GM23248 (cell line): ENCODE data around the gene SPATA31A7. TPM values are rescaled to one million over a fixed set of nuclear protein-coding genes. Genes with fewer than 3 reads are reported as not detected.
"Not testable (repeated sequence)": the region's sequence is repeated elsewhere in the genome, so short reads cannot be mapped to it uniquely, and the experiment has no call there.

Source experiments
- DNase-seq: peaks from one replicate; pipeline ENCODE4 v3.0.0-alpha.2; 2015
- H2AFZ ChIP-seq: fragments of 200-600 bp; sonication (generic); 2 replicates; pipeline ENCODE4 v1.6.1; 2016; ENCODE audit warnings: antibody characterized with exemption
- H3F3A ChIP-seq: fragments of 200-600 bp; sonication (generic); 2 replicates; pipeline ENCODE4 v1.6.1; 2016; ENCODE audit warnings: mild to moderate bottlenecking, antibody characterized with exemption, mixed run types; ENCODE audit not compliant: insufficient read depth
- H3K27ac ChIP-seq: fragments of 200-600 bp; sonication (generic); 2 replicates; pipeline ENCODE4 v1.5.1; 2016; ENCODE audit warnings: mild to moderate bottlenecking
- H3K27me3 ChIP-seq: fragments of 200-600 bp; sonication (generic); replicated peaks from 2 replicates; pipeline ENCODE4 v1.6.1; 2016; ENCODE audit warnings: mild to moderate bottlenecking; ENCODE audit not compliant: insufficient read depth
- H3K36me3 ChIP-seq: fragments of 200-600 bp; sonication (generic); 2 replicates; pipeline ENCODE4 v1.6.1; 2016; ENCODE audit warnings: low read depth, mild to moderate bottlenecking
- H3K4me1 ChIP-seq: fragments of 200-600 bp; sonication (generic); 2 replicates; pipeline ENCODE4 v1.6.1; 2016; ENCODE audit warnings: mild to moderate bottlenecking; ENCODE audit not compliant: insufficient read depth
- H3K4me2 ChIP-seq: fragments of 200-600 bp; sonication (generic); one replicate; pipeline ENCODE4 v1.6.1; 2016; ENCODE audit warnings: mild to moderate bottlenecking; ENCODE audit not compliant: unreplicated experiment
- H3K4me3 ChIP-seq: fragments of 200-600 bp; sonication (generic); 2 replicates; pipeline ENCODE4 v1.5.1; 2016; ENCODE audit warnings: mild to moderate bottlenecking
- H3K79me2 ChIP-seq: fragments of 200-600 bp; sonication (generic); 2 replicates; pipeline ENCODE4 v1.6.1; 2016; ENCODE audit warnings: mild to moderate bottlenecking; ENCODE audit not compliant: insufficient read depth
- H3K9ac ChIP-seq: fragments of 200-600 bp; sonication (generic); 2 replicates; pipeline ENCODE4 v1.6.1; 2016; ENCODE audit warnings: mild to moderate bottlenecking
- H3K9me2 ChIP-seq: fragments of 200-600 bp; sonication (generic); 2 replicates; pipeline ENCODE4 v1.6.1; 2016; ENCODE audit warnings: mixed run types, mild to moderate bottlenecking, moderate library complexity; ENCODE audit not compliant: insufficient read depth
- H3K9me3 ChIP-seq: fragments of 200-600 bp; sonication (generic); one replicate; pipeline ENCODE4 v1.6.1; 2017; ENCODE audit warnings: low read depth
- H4K20me1 ChIP-seq: fragments of 200-600 bp; sonication (generic); 2 replicates; pipeline ENCODE4 v1.6.0; 2016; ENCODE audit not compliant: insufficient read depth
- WGBS, 2 experiments: methylation state at CpG; one replicate each; pipeline ENCODE4 v1.1.6; 2015 to 2017; ENCODE audit warnings: low lambda C conversion rate in 2 of 2, low coverage in 1 of 2; ENCODE audit errors: missing lambda C conversion rate in 2 of 2; 5-methylcytosine and 5-hydroxymethylcytosine counted together
- in situ Hi-C: fragments of 300-500 bp; cut with MboI; formaldehyde crosslinking; loops from 2 replicates; pipeline ENCODE4 v1.15.0; 2020
- polyA plus RNA-seq: library from polyadenylated mRNA; unstranded; fragments of >200 nt; fragmentation: Nextera tagmentation; extraction: Ambion mirVana; gene quantifications from 2 replicates; pipeline ENCODE4 v1.2.1, GENCODE V29; 2016
- small RNA-seq: library from RNA; depleted of rRNA; stranded (forward); fragments of <200 nt; gene quantifications from one replicate; pipeline ENCODE3, GENCODE V24; 2014; ENCODE audit warnings: low read depth, low replicate concordance
- total RNA-seq: library from RNA; depleted of rRNA; stranded (reverse); fragments of >200 nt; shearing (Covaris generic); gene quantifications from 2 replicates; pipeline ENCODE4 v1.2.3, GENCODE V29; 2014; rRNA removed

The SPATA31A7 gene
- total RNA-seq (not detected in 2 replicates), polyA plus RNA-seq (not detected in 2 replicates)

GRCh38 chr9:61189736-61190135 lies at the start of gene SPATA31A7:
TSS of gene SPATA31A7 (plus strand) at chr9:61190036. CDS start at chr9:61190065, 29 bp downstream.
- H3K4me3 ChIP-seq, H3K36me3 ChIP-seq, H3K4me1 ChIP-seq, H3K79me2 ChIP-seq, DNase-seq, H3K9me2 ChIP-seq, H3K9ac ChIP-seq, H3K4me2 ChIP-seq, in situ Hi-C loops, H3K27me3 ChIP-seq, H3K27ac ChIP-seq, H2AFZ ChIP-seq, H3F3A ChIP-seq, H3K9me3 ChIP-seq, H4K20me1 ChIP-seq: not testable (repeated sequence)
- WGBS, 2 experiments, result no CpG with 5 or more reads among the region's 7 CpGs

GRCh38 chr9:61226438-61226837 lies 36.6 kb downstream of the SPATA31A7 start:
- H3K4me3 ChIP-seq, H3K79me2 ChIP-seq, H4K20me1 ChIP-seq, H3K4me1 ChIP-seq, H3K4me2 ChIP-seq, in situ Hi-C loops, H3K9me2 ChIP-seq, H3K9me3 ChIP-seq, H3K36me3 ChIP-seq, H2AFZ ChIP-seq, H3F3A ChIP-seq, H3K27me3 ChIP-seq, H3K27ac ChIP-seq, H3K9ac ChIP-seq: not testable (repeated sequence)
- DNase-seq, result peak; percentile 0
- 46% methylated on average over 1 of the region's 4 CpGs; no CpG with 5 or more reads in 1 of the 2 experiments for WGBS, 2 experiments

Small RNA genes within 50 kb of the gene (small RNA-seq; reads per million reads assigned to genes)
- not detected for gene BX005040.2
